Measurements from ENCODE around the gene CRYAA.
"Not testable (repeated sequence)": the region's sequence is repeated elsewhere in the genome, so short reads cannot be mapped to it uniquely, and the experiment has no call there.

DNA sequence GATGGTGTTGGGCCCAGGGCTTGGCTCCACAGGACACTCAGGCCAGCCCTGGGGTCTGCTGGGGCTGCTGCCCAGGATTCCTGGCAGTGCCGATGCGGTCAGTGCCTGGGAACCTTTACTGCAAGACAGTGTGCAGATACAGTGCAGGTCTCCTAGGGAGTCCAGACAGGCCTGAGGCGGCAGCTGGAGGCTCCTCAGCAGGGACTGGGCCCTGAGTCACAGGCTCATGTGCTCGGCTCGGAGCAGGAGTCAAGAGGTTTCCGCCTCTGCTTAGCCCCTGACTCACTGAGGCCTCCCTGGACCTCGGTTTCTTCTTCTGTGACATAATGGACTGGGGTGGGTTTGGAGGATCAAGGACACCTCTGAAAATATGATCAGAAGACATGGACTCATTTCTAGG is 18.5 kb downstream of the CRYAA start:
- TF ChIP-seq, protein P1, sequence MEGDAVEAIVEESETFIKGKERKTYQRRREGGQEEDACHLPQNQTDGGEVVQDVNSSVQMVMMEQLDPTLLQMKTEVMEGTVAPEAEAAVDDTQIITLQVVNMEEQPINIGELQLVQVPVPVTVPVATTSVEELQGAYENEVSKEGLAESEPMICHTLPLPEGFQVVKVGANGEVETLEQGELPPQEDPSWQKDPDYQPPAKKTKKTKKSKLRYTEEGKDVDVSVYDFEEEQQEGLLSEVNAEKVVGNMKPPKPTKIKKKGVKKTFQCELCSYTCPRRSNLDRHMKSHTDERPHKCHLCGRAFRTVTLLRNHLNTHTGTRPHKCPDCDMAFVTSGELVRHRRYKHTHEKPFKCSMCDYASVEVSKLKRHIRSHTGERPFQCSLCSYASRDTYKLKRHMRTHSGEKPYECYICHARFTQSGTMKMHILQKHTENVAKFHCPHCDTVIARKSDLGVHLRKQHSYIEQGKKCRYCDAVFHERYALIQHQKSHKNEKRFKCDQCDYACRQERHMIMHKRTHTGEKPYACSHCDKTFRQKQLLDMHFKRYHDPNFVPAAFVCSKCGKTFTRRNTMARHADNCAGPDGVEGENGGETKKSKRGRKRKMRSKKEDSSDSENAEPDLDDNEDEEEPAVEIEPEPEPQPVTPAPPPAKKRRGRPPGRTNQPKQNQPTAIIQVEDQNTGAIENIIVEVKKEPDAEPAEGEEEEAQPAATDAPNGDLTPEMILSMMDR (IDR thresholded peaks at IDR 0.05): not testable (repeated sequence)
- TF ChIP-seq, protein P2, sequence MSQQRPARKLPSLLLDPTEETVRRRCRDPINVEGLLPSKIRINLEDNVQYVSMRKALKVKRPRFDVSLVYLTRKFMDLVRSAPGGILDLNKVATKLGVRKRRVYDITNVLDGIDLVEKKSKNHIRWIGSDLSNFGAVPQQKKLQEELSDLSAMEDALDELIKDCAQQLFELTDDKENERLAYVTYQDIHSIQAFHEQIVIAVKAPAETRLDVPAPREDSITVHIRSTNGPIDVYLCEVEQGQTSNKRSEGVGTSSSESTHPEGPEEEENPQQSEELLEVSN (IDR thresholded peaks at IDR 0.05; ENCODE audit: borderline replicate concordance, low read depth): not testable (repeated sequence)
- TF ChIP-seq MAZ (IDR thresholded peaks at IDR 0.05; ENCODE audit: borderline replicate concordance, low read depth, low read length); JUNB (IDR thresholded peaks at IDR 0.05); ELK1 (IDR thresholded peaks at IDR 0.05; ENCODE audit: low read depth, low read length); POLR2A (IDR thresholded peaks at IDR 0.05; ENCODE audit: low read length); NFE2L2 (conservative IDR thresholded peaks at IDR 0.05; ENCODE audit: low read length); RNF2 (IDR thresholded peaks at IDR 0.05; ENCODE audit: borderline replicate concordance, low read depth); ZC3H11A (IDR thresholded peaks at IDR 0.05); POLR2AphosphoS2 (conservative IDR thresholded peaks at IDR 0.05; ENCODE audit: low read length); SREBF2 (IDR thresholded peaks at IDR 0.05); HES2 (IDR thresholded peaks at IDR 0.05): not testable (repeated sequence)

All from A549 (cell line).